Progenitor cell of endocrine pancreas (in vitro differentiated cells): ENCODE data around the gene PLA2G7. TPM values are rescaled to one million over a fixed set of nuclear protein-coding genes. Genes with fewer than 3 reads are reported as not detected.
A peak's percentile ranks its signal among the peaks of the same experiment; 100 is the strongest.

Experiments used
- DNase-seq: peaks from one replicate; pipeline ENCODE4 v3.0.0; 2021; ENCODE audit warnings: low spot score; ENCODE audit not compliant: unreplicated experiment
- H3K27ac Mint-ChIP-seq: 2 replicates; pipeline ENCODE4 v1.8.0; 2021; ENCODE audit warnings: mild to moderate bottlenecking, moderate library complexity, mixed read lengths
- H3K27me3 Mint-ChIP-seq: 2 replicates; pipeline ENCODE4 v1.8.0; 2021; ENCODE audit warnings: mixed read lengths
- H3K36me3 Mint-ChIP-seq: 2 replicates; pipeline ENCODE4 v1.8.0; 2022; ENCODE audit warnings: mixed read lengths; ENCODE audit not compliant: insufficient read depth
- H3K4me1 Mint-ChIP-seq: 2 replicates; pipeline ENCODE4 v1.8.0; 2021; ENCODE audit warnings: low read depth, mixed read lengths
- H3K4me3 Mint-ChIP-seq: 2 replicates; pipeline ENCODE4 v1.8.0; 2021; ENCODE audit warnings: low read depth, mild to moderate bottlenecking, moderate library complexity, mixed read lengths
- H3K9me3 Mint-ChIP-seq: 2 replicates; pipeline ENCODE4 v1.8.0; 2021; ENCODE audit warnings: low read depth, mixed read lengths
- total RNA-seq: library from RNA; stranded (reverse); gene quantifications from 2 replicates; pipeline ENCODE4 v1.2.1, GENCODE V29; 2021
- TF ChIP-seq, protein P1 (sequence below): fragments of 200-600 bp; sonication (generic); IDR thresholded peaks from one replicate; pipeline ENCODE4 v1.5.0; 2021; ENCODE audit warnings: antibody characterized with exemption, mild to moderate bottlenecking; ENCODE audit not compliant: unreplicated experiment

Gene PLA2G7
- total RNA-seq, 1 donor from 2014 or later, result 0.29 TPM

DNA sequence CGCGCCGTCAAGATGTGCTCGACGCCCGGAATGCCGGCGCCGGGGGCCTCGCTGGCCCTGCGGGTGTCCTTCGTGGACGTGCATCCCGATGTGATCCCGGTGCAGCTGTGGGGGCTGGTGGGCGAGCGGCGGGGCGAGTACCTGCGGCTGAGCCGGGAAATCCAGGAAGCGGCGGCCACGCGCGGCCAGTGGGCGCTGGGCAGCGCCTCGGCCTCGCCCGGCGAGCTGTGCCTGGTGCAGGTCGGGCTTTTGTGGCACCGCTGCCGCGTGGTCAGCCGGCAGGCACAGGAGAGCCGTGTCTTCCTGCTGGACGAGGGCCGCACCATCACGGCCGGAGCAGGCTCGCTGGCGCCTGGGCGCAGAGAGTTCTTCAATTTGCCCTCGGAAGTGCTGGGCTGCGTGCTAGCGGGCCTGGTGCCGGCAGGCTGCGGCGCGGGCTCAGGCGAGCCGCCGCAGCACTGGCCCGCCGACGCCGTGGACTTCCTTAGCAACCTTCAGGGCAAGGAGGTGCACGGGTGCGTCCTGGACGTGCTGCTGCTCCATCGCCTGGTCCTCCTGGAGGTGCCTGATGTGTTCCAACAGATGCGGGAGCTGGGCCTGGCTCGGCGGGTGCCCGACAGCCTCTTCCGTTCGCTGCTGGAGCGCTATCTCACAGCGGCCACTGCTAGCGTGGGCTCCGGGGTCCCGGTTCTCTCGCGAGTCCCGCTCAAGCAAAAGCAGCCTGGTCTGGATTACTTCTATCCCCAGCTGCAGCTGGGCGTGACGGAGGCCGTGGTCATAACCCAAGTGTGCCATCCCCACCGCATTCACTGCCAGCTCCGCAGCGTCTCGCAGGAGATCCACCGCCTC lies 46.8 kb downstream of the PLA2G7 start:
- Mint-ChIP-seq H3K4me3 (no peak overlapping the region), H3K27me3 (peaks cover 45% of the 10 kb centered on the region), H3K9me3 (peaks cover 3% of the 10 kb centered on the region), H3K4me1 (peaks cover under 1% of the 10 kb centered on the region), H3K27ac (no peak overlapping the region), H3K36me3 (no peaks in the 10 kb centered on the region)
- TF ChIP-seq, protein P1, sequence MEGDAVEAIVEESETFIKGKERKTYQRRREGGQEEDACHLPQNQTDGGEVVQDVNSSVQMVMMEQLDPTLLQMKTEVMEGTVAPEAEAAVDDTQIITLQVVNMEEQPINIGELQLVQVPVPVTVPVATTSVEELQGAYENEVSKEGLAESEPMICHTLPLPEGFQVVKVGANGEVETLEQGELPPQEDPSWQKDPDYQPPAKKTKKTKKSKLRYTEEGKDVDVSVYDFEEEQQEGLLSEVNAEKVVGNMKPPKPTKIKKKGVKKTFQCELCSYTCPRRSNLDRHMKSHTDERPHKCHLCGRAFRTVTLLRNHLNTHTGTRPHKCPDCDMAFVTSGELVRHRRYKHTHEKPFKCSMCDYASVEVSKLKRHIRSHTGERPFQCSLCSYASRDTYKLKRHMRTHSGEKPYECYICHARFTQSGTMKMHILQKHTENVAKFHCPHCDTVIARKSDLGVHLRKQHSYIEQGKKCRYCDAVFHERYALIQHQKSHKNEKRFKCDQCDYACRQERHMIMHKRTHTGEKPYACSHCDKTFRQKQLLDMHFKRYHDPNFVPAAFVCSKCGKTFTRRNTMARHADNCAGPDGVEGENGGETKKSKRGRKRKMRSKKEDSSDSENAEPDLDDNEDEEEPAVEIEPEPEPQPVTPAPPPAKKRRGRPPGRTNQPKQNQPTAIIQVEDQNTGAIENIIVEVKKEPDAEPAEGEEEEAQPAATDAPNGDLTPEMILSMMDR, result no peak
- no peak for DNase-seq

DNA sequence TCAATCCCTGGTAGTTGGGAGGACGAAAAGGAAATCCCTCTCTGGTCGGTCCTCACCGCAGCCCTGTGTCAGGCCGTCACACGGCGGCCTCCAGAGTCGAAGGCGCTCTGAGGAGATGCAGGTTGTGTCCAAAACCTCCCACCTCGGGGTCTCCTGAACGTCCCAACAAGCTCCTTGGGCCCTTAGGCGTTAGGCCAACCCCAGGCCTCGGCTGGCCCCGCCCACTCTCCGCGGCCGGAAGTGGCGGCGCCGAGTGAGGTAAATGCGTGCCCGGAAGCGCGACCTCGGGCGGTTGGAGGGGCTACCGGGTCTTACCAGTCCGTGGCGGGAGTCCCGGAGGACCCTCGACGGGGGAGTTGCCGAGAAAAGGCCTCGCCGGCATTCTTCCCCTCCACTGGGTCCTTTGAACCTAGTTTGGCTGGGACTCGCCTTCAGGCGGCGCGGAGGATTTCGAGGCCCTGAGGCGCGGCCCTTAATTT lies 47.5 kb downstream of the PLA2G7 start, which contains the start of gene TDRD6:
Gene TDRD6 (plus strand): TSS at position 267 of the 479 bp plus-strand sequence. CDS start 244 bp downstream, outside the sequence.
- Mint-ChIP-seq H3K27me3 (peaks cover 38% of the 10 kb centered on the region), H3K9me3 (peaks cover 5% of the 10 kb centered on the region), H3K36me3 (no peaks in the 10 kb centered on the region), H3K27ac (no peak within 1 kb of the TSS), H3K4me3 (no peak within 1 kb of the TSS), H3K4me1 (no peaks in the 10 kb centered on the region)
- no peak for DNase-seq
- TF ChIP-seq, protein P1, result no peak

DNA sequence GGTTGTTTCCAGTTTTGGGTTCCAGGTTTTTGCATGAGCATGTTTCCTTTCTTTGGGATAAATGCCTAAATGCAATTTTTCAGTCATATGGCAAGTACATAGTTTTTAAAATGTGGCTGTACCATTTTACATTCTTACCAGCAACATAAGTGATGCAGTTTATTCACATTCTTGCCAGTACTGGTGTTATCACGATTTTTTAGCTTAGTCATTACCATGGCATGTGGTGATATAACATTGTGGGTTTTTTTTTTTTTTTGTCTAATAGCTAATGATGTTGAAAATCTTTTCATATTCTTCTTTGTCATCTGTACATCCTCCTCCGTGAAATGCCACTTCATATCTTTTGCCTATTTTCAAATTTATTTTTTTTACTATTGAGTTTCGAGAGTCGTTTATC lies 50.4 kb downstream of the PLA2G7 start:
- no peak overlapping the region for H3K27ac Mint-ChIP-seq
- no peak for DNase-seq
- H3K36me3 Mint-ChIP-seq, result peaks cover 1% of the 10 kb centered on the region
- H3K9me3 Mint-ChIP-seq, result peaks cover 8% of the 10 kb centered on the region
- TF ChIP-seq, protein P1, result no peak
- no peaks in the 10 kb centered on the region for H3K4me1 Mint-ChIP-seq
- H3K27me3 Mint-ChIP-seq, result peaks cover 12% of the 10 kb centered on the region
- no peak overlapping the region for H3K4me3 Mint-ChIP-seq

DNA sequence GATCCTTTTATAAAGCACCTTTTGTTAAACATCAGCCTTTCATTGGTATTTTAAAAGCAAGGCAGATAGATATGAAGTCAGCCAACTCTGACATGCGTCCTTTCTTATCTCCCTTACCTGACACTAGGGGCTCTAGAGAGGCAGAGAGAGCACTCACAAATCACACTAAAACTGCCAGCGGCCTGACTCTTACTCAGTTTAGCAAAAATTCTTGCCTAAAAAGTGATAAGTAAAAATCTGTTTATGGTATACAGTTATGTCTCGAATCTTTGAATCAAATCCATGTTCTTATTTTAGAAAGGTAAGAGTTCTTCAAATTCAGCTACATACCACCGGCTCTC lies 57.9 kb downstream of the PLA2G7 start:
- H3K9me3 Mint-ChIP-seq, result peaks cover 3% of the 10 kb centered on the region
- TF ChIP-seq, protein P1, result peak; percentile 57
- no peak overlapping the region for H3K4me3 Mint-ChIP-seq
- no peaks in the 10 kb centered on the region for H3K4me1 Mint-ChIP-seq
- peaks cover 1% of the 10 kb centered on the region for H3K36me3 Mint-ChIP-seq
- DNase-seq, result no peak
- no peaks in the 10 kb centered on the region for H3K27me3 Mint-ChIP-seq
- H3K27ac Mint-ChIP-seq, result no peak overlapping the region

DNA sequence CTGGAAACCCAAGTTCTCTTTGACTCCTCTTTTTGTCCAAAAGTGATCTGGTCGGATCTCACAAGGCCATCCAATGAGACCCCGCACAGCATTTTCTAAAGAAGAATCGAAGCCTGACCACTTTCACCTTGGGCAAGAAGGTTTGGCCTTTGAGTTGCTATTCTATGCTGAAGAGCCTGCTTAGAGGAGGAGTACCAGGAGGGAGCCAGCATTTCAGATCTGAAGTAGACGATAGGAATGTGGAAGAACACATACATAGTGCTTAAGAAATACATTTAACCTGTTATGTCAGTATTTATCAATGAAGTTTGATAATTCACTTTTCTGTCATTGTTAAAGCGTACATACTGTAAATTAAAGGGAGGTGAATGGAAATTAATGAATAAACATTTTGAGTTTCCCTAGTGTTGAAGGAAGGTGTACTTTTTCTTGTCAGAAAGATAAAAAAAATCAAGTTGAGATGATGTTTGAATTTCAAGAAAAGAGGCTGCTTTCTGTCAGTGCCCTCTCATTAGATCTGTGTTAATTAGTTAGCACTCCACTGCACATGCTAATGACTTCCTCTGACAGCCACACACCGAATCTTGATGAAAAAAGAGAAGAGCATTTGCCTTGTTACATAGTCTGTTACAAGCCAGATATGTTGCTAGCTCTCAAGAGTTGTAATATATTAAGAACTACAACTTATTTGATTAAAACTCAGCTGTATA lies 58.4 kb downstream of the PLA2G7 start:
- Mint-ChIP-seq H3K27me3 (no peaks in the 10 kb centered on the region), H3K36me3 (peaks cover 1% of the 10 kb centered on the region)

More for the DNA sequence above, 58.4 kb downstream of the PLA2G7 start:
- Mint-ChIP-seq H3K27ac (no peak overlapping the region), H3K4me1 (no peaks in the 10 kb centered on the region), H3K4me3 (no peak overlapping the region), H3K9me3 (peaks cover 3% of the 10 kb centered on the region)
- no peak for DNase-seq
- TF ChIP-seq, protein P1, result no peak
